GM12873 (cell line): ENCODE data around the gene FAM53C.

Experiments used
- TF ChIP-seq, protein P1 (sequence below): IDR thresholded peaks from 2 replicates; pipeline ENCODE4 v1.5.1; 2012; ENCODE audit warnings: low read depth, mild to moderate bottlenecking, moderate library complexity, low read length, control low read depth; ENCODE audit not compliant: insufficient read depth; ENCODE audit errors: missing control alignments

Gene FAM53C

DNA sequence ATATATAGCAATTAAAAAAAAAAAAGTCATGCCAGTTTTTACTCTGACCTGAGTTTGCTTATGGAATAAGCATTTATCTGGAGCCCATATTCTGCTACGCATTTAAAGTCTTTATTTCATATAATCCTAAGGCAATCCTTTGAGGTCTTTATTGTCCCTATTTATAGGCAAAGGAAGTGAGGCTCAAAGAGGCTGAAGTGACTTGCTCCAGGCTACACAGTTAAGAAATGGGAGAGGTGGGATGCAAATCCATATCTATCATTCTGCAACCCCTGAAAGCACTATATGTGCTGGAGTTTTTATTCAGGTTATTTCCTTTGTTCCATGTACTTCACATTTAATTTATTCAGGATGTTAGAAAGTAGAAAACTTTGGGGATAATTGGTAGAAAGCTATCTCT, 26.5 kb downstream of the FAM53C start:
- TF ChIP-seq, protein P1, sequence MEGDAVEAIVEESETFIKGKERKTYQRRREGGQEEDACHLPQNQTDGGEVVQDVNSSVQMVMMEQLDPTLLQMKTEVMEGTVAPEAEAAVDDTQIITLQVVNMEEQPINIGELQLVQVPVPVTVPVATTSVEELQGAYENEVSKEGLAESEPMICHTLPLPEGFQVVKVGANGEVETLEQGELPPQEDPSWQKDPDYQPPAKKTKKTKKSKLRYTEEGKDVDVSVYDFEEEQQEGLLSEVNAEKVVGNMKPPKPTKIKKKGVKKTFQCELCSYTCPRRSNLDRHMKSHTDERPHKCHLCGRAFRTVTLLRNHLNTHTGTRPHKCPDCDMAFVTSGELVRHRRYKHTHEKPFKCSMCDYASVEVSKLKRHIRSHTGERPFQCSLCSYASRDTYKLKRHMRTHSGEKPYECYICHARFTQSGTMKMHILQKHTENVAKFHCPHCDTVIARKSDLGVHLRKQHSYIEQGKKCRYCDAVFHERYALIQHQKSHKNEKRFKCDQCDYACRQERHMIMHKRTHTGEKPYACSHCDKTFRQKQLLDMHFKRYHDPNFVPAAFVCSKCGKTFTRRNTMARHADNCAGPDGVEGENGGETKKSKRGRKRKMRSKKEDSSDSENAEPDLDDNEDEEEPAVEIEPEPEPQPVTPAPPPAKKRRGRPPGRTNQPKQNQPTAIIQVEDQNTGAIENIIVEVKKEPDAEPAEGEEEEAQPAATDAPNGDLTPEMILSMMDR = no peak

DNA sequence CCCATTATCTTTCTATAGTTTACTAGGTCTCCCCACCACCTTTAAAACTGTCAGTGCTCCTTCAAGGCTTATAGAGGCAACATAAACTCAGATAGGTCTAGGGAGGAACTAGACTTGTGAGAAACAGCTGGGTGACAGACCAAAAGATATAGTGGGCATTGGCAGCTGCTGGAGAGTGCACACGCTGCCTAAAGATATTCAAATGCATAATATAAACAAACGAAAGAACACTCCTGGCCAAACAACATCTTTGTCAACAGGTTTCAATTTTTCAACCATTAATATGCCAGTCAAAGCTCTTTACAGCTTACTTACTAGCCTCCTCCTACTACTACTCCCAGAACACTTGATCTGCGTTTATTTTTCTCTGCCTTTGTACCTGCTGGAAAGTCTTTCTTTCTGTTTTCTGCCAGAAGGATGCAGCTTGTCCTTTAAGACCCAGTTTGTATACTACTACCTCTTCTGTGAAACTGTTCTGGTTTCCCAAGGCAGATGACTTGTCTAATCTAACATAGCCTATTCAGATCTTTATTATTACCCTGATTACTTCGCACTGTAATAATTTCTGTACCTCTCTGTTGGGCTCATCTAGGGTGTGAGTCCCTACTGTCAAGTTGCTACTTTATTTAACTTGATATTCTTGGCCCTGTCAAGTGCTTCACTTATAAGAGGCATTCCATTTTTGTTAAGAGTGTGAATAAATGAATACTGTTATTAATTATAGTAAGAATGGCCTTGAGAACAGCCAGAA, 28.7 kb downstream of the FAM53C start:
- TF ChIP-seq, protein P1 = no peak

DNA sequence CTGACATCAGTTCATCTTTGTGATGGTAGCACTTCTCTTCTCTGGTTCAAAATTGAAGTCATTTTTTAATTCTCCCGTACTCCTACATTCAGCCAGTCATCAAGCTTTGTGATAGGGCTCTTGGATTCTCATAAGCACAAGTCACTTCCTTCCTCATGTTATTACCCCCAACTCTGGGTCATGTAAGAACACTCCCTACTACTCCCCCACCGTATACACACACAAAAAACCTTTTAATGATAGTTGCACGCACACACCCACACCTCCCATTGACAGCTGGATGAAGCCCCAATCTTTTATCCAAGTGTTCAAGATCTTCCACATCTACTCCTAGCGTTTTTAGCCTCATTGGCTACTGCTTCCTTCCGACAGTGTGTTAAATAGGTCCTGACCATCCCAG, 31.2 kb downstream of the FAM53C start:
- TF ChIP-seq, protein P1 = no peak

DNA sequence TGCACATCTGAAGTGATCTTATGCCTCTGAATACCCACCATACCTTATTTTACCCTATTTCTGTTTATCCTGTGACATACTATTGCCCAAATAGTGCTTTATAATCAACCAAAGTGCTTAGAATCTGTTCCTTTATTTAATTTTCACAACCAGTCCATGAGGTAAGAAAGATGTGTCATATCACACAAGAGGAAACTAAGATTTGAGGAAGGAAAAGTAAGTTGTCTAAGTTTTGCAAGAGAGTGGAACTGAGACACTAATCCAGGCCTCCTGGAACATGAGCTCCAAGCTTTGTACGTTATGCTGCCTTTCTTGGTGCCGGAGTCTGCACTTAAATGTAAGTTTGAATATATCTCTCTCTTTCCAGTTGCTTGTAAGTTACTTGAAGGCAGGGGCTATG, 31.6 kb downstream of the FAM53C start:
- TF ChIP-seq, protein P1 = no peak

DNA sequence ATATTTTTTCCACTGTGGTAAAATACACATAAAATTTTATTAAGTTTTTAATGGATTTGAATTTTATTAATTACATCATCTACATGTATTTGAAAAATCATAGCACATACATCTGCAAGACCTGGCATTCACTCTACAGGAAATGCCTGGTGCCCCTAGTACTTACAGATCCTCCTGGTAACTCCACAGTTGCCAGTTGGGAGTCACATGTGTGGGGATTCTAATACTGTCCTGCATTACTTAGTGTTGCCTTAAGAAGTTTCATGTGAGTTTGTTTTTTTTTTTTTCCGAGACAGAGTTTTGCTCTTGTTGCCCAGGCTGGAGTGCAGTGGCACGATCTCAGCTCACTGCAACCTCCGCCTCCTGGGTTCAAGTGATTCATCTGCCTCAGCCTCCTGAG, 32.5 kb downstream of the FAM53C start:
- TF ChIP-seq, protein P1 = no peak

DNA sequence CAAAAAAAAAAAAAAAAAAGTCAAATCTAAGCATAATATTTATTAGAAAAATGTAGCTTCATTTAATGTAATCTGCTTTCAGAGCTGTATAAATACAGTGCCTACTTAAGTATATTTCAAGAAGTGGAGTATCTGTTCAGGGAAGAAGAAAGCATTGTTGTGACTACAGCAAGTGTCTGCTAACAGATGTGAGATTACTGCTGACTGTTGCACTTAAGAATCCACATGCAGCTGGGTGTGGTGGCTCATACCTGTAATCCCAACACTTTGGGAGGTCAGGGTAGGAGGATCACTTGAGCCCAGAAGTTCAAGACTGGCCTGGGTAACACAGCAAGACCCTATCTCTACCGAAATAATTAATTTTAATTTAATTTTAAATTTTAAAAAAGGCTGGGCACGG, 33.4 kb downstream of the FAM53C start:
- TF ChIP-seq, protein P1 = no peak

DNA sequence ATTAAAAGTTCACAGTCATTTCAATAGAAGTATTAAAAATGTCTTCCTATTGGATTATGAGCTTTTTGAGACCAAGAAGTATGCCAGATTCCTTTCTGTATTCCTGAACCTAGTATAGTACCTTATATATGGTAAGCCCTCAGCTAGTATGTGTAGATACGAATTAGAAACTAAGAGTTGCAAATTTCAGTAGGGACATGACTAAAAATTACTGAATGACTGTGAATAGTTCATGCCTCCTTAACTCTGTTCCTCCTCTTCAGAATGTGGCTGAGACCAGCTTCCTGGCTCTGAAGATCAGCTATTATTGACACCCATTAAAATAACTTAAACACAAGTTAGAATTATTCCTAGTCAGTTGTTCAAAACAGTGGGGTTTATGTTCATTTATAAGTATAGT, 34.2 kb downstream of the FAM53C start:
- TF ChIP-seq, protein P1 = no peak
